ENCODE data around the gene OGG1. TPM values are rescaled to one million over a fixed set of nuclear protein-coding genes. Genes with fewer than 3 reads are reported as not detected.

OGG1 gene
- total RNA-seq, 6 experiments from 2014 or later: 12.3 to 27.8 (median 15.7) TPM

DNA sequence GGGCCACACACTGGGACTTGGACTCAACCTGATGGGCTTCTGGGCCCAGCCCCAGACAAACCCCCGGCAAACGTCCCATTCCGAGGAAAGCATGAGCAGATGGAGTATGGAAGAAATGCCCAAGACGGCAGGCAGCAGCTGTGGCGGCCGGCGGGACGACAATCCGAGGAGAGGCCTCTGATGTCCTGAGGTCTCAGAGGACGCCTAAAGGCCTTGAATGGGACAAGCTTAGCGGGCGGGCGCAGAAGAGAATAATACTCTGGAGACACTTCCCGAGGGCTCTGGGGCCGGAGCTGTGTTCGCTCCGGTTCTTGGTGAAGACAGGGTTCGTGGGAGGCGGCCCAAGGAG is 482 bp upstream of the OGG1 start:
- H3K27me3 ChIP-seq: no peaks in the 10 kb centered on the region
- 5% methylated on average over 19 of the region's 19 CpGs for WGBS (ENCODE audit: insufficient coverage, low coverage, low lambda C conversion rate, missing lambda C conversion rate)
- ATAC-seq (peak in 1 of 4 donors; percentile 40), DNase-seq (no peak)
- peaks cover 0 to 50% (median 23%) of the 10 kb centered on the region in 4 donors for H3K36me3 ChIP-seq
- peaks cover 0 to 10% (median 3%) of the 10 kb centered on the region in 4 donors for H3K4me1 ChIP-seq
- H3K27ac ChIP-seq: peak overlapping the region; percentile 41 to 75 (median 66)
- intact Hi-C loops (cut with DNase I): no loop called here
- H3K9me3 ChIP-seq: no peaks in the 10 kb centered on the region
- TF ChIP-seq POLR2A (IDR thresholded peaks at IDR 0.05) (no peak), CTCF (IDR thresholded peaks at IDR 0.05) (no peak)
- peak overlapping the region; percentile 59 to 72 (median 61) for H3K4me3 ChIP-seq

GRCh38 chr3:9750556-9751411 is 1.0 kb downstream of the OGG1 start:
- peak overlapping the region; percentile 59 to 72 (median 61) for H3K4me3 ChIP-seq
- DNase-seq: peak in 1 of 3 donors; percentile 45
- no peaks in the 10 kb centered on the region for H3K9me3 ChIP-seq
- TF ChIP-seq POLR2A (IDR thresholded peaks at IDR 0.05): no peak
- no peak for TF ChIP-seq CTCF (IDR thresholded peaks at IDR 0.05)
- 24% methylated on average over 11 of the region's 17 CpGs for WGBS (ENCODE audit: insufficient coverage, low coverage, low lambda C conversion rate, missing lambda C conversion rate)
- H3K4me1 ChIP-seq: peaks cover 0 to 10% (median 3%) of the 10 kb centered on the region in 4 donors
- peaks cover 0 to 38% (median 16%) of the 10 kb centered on the region in 4 donors for H3K36me3 ChIP-seq
- no peaks in the 10 kb centered on the region for H3K27me3 ChIP-seq
- ATAC-seq: peak; percentile 25 to 47 (median 36)
- H3K27ac ChIP-seq: peak overlapping the region; percentile 55 to 68 (median 58)
- intact Hi-C loops (cut with DNase I): no loop called here

DNA sequence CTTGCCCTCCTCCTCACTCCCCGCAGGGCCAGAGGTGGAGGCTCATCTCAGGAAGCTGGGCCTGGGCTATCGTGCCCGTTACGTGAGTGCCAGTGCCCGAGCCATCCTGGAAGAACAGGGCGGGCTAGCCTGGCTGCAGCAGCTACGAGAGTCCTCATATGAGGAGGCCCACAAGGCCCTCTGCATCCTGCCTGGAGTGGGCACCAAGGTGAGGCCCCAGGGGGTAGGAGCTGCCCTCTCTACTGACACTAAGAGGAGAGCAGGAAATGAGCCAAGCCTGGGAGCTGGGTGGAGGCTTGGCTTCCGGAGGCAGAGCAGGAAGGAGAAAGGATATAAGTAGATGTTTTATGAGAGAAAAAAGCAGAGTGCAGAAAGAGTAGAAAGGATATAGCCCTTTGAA is 4.9 kb downstream of the OGG1 start:
- Histone ChIP-seq H3K36me3 (peaks cover 0 to 60% (median 23%) of the 10 kb centered on the region in 4 donors), H3K4me1 (peaks cover 0 to 7% (median 3%) of the 10 kb centered on the region in 4 donors), H3K4me3 (no peak overlapping the region), H3K9me3 (no peaks in the 10 kb centered on the region), H3K27ac (peak overlapping the region in 1 of 3 donors; percentile 8), H3K27me3 (no peaks in the 10 kb centered on the region)
- ATAC-seq: no peak
- DNase-seq: no peak
- intact Hi-C loops (cut with DNase I): no loop called here
- TF ChIP-seq POLR2A (IDR thresholded peaks at IDR 0.05): no peak
- TF ChIP-seq CTCF (IDR thresholded peaks at IDR 0.05): no peak
- 33% methylated on average over 2 of the region's 8 CpGs for whole genome bisulfite sequencing (ENCODE audit: insufficient coverage, low coverage, low lambda C conversion rate, missing lambda C conversion rate)

DNA sequence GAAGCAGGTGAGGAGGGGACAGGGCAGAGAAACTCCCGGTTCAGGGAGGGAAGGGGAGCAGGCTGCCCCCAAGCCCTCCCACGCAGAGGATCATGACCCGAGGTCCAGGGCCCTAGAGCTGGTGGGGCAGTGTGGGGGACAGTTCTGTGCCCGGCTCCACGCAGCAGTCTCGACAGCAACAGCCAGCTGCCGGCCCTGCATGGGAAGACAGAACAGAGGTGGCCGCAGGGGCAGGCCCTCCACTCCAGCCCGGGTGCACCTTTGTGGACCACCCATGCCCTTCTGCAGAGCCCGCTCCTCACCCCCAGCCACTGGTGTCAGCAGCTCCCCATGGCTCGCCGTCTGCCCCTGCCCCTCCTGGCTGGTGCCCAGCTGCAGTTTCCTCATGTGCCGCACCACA is 7.7 kb downstream of the OGG1 start:
- peaks cover 0 to 46% (median 19%) of the 10 kb centered on the region in 4 donors for H3K36me3 ChIP-seq
- peak in 1 of 4 donors; percentile 10 for ATAC-seq

More for the DNA sequence above, 7.7 kb downstream of the OGG1 start:
- Histone ChIP-seq H3K9me3 (no peaks in the 10 kb centered on the region), H3K4me3 (no peak overlapping the region), H3K27me3 (no peaks in the 10 kb centered on the region), H3K27ac (no peak overlapping the region), H3K4me1 (no peaks in the 10 kb centered on the region)
- DNase-seq: no peak
- intact Hi-C loops (cut with DNase I): no loop called here
- WGBS (ENCODE audit: insufficient coverage, low coverage, low lambda C conversion rate, missing lambda C conversion rate): no CpG with 5 or more reads among the region's 13 CpGs
- TF ChIP-seq CTCF (IDR thresholded peaks at IDR 0.05): no peak
- no peak for TF ChIP-seq POLR2A (IDR thresholded peaks at IDR 0.05)

All from right lobe of liver (tissue), 6 donors.